CD4-positive, alpha-beta T cell (primary cell): ENCODE measurements around the gene CSTB. TPM values are rescaled to one million over a fixed set of nuclear protein-coding genes. Genes with fewer than 3 reads are reported as not detected.

Experiments used
- ATAC-seq: fragments of 200-7000 bp; cut with Tn5 transposase; one replicate; pipeline ENCODE4 v1.10.0; 2022; ENCODE audit warnings: mild to moderate bottlenecking; ENCODE audit not compliant: poor library complexity
- CTCF ChIA-PET: fragments of 350-600 bp; sonication (Branson Sonifier 250); formaldehyde crosslinking; loops from one replicate; lab custom pipeline; 2021; ENCODE audit warnings: antibody characterized with exemption, inconsistent platforms; lab: Charles Lee
- POLR2A ChIA-PET: fragments of 350-600 bp; sonication (Branson Sonifier 250); formaldehyde crosslinking; loops from one replicate; lab custom pipeline; 2021; ENCODE audit warnings: antibody characterized with exemption, inconsistent platforms; lab: Charles Lee
- DNase-seq, 14 experiments: peaks; one replicate each; pipeline ENCODE4 v3.0.0-alpha.2; 2013 to 2020; ENCODE audit warnings: mixed read lengths in 2 of 14
- H3K27ac ChIP-seq, 2 donors: one replicate each; pipeline versions ENCODE4 v1.5.1 to v1.7.0; 2013; ENCODE audit warnings: low read length in 2 of 2, low read depth in 1 of 2, mild to moderate bottlenecking in 1 of 2
- H3K27me3 ChIP-seq, 2 experiments: 1 replicate in 1 of 2; 2 replicates in 1 of 2; pipeline versions ENCODE4 v1.6.1 to v1.7.0; 2013; ENCODE audit warnings: low read length in 2 of 2, control low read depth in 1 of 2, mild to moderate bottlenecking in 1 of 2, moderate library complexity in 1 of 2; ENCODE audit not compliant: insufficient read depth in 2 of 2, control insufficient read depth in 1 of 2
- H3K36me3 ChIP-seq: one replicate; pipeline ENCODE4 v1.6.1; 2013; ENCODE audit warnings: low read length, control low read depth; ENCODE audit not compliant: insufficient read depth
- H3K4me1 ChIP-seq: one replicate; pipeline ENCODE4 v1.6.1; 2013; ENCODE audit warnings: low read length, control low read depth; ENCODE audit not compliant: insufficient read depth
- H3K4me3 ChIP-seq: one replicate; pipeline ENCODE4 v1.5.1; 2013; ENCODE audit warnings: mild to moderate bottlenecking, low read length, moderate library complexity
- H3K9me3 ChIP-seq, 2 experiments: 1 replicate in 1 of 2; 2 replicates in 1 of 2; pipeline versions ENCODE4 v1.6.1 to v1.7.0; 2013; ENCODE audit warnings: low read length in 2 of 2, mild to moderate bottlenecking in 2 of 2, control low read depth in 1 of 2, moderate library complexity in 1 of 2; ENCODE audit not compliant: control insufficient read depth in 1 of 2, insufficient read depth in 1 of 2
- H3K27ac Mint-ChIP-seq: one replicate; pipeline ENCODE4 v1.8.0; 2020; ENCODE audit warnings: mixed read lengths
- H3K27me3 Mint-ChIP-seq: one replicate; pipeline ENCODE4 v1.8.0; 2021; ENCODE audit warnings: mixed read lengths
- H3K36me3 Mint-ChIP-seq: one replicate; pipeline ENCODE4 v1.8.0; 2021; ENCODE audit warnings: low read depth, mixed read lengths
- H3K4me1 Mint-ChIP-seq: one replicate; pipeline ENCODE4 v1.8.0; 2021; ENCODE audit warnings: low read depth, mixed read lengths
- H3K4me3 Mint-ChIP-seq: one replicate; pipeline ENCODE4 v1.8.0; 2020; ENCODE audit warnings: mild to moderate bottlenecking, mixed read lengths
- H3K9me3 Mint-ChIP-seq: one replicate; pipeline ENCODE4 v1.8.0; 2020; ENCODE audit warnings: mixed read lengths
- CTCF ChIP-seq: fragments of 200-600 bp; IDR thresholded peaks from one replicate; pipeline ENCODE4 v1.8.0; 2022; ENCODE audit warnings: antibody characterized with exemption, mild to moderate bottlenecking
- intact Hi-C, 2 experiments: fragments of 100-400 bp; cut with DNase I in 1 of 2; cut with micrococcal nuclease in 1 of 2; formaldehyde crosslinking; loops; one replicate each; pipeline versions ENCODE4 v1.15.1 to v1.9.0; 2023 to 2025; cut with DNase I, micrococcal nuclease
- total RNA-seq, 174 experiments: library from RNA in 2 of 174; stranded (reverse) in 2 of 174; gene quantifications; one replicate each; pipeline ENCODE4 v1.2.3 and lab custom pipeline; 2021 to 2026

Gene CSTB
- total RNA-seq, 2 experiments from 2014 or later: 13.4 to 14.5 TPM

- Histone ChIP-seq H3K27ac (no peak overlapping the region), H3K4me3 (no peak overlapping the region), H3K36me3 (no peaks in the 10 kb centered on the region), H3K27me3 (no peaks in the 10 kb centered on the region), H3K9me3 (no peaks in the 10 kb centered on the region), H3K4me1 (peaks cover 16% of the 10 kb centered on the region)
- ATAC-seq (no peak), DNase-seq (no peak)
- no peaks in the 10 kb centered on the region for H3K27me3 Mint-ChIP-seq
- TF ChIP-seq CTCF: no peak
- CTCF ChIA-PET: interaction anchor here (0.6 to 1.6 kb wide), 8 partner anchors 20 to 204 kb away, joined by 3 to 24 read pairs (median 4); partner anchors contain the start of gene RRP1
- H3K4me3 Mint-ChIP-seq: no peak overlapping the region
- intact Hi-C loops: loop anchor here (1.0 to 5.0 kb wide), 4 partner anchors 107 to 672 kb away; no protein-coding TSS in a partner anchor
- peaks cover 13% of the 10 kb centered on the region for H3K4me1 Mint-ChIP-seq
- no peaks in the 10 kb centered on the region for H3K36me3 Mint-ChIP-seq
- H3K9me3 Mint-ChIP-seq: no peaks in the 10 kb centered on the region
- H3K27ac Mint-ChIP-seq: no peak overlapping the region
- POLR2A ChIA-PET: interaction anchor here (1.0 to 1.4 kb wide), 2 partner anchors 166 to 171 kb away, joined by 3 to 4 read pairs; no protein-coding TSS in a partner anchor
Observed at GRCh38 chr21:43809853-43810504, 33.9 kb upstream of the CSTB start.

GRCh38 chr21:43809346-43809799 lies 33.3 kb upstream of the CSTB start:
- intact Hi-C loops: no loop called here

GRCh38 chr21:43808832-43809251 lies 32.7 kb upstream of the CSTB start:
- ChIA-PET CTCF (no interaction called here), POLR2A (no interaction called here)
- Mint-ChIP-seq H3K4me1 (peaks cover 9% of the 10 kb centered on the region), H3K9me3 (no peaks in the 10 kb centered on the region), H3K27me3 (no peaks in the 10 kb centered on the region), H3K36me3 (peaks cover 7% of the 10 kb centered on the region), H3K4me3 (no peak overlapping the region), H3K27ac (no peak overlapping the region)
- no peak for TF ChIP-seq CTCF
- ATAC-seq (no peak), DNase-seq (no peak)
- no peak overlapping the region for H3K27ac ChIP-seq
- peaks cover 13% of the 10 kb centered on the region for H3K4me1 ChIP-seq
- H3K36me3 ChIP-seq: peaks cover 2% of the 10 kb centered on the region
- intact Hi-C loops: no loop called here
- H3K9me3 ChIP-seq: no peaks in the 10 kb centered on the region
- H3K27me3 ChIP-seq: no peaks in the 10 kb centered on the region
- H3K4me3 ChIP-seq: no peak overlapping the region

More at GRCh38 chr21:43809346-43809799, 33.3 kb upstream of the CSTB start:
- H3K27me3 Mint-ChIP-seq: no peaks in the 10 kb centered on the region
- peaks cover 9% of the 10 kb centered on the region for H3K4me1 Mint-ChIP-seq
- Histone ChIP-seq H3K9me3 (no peaks in the 10 kb centered on the region), H3K4me3 (no peak overlapping the region), H3K4me1 (peaks cover 13% of the 10 kb centered on the region), H3K36me3 (no peaks in the 10 kb centered on the region), H3K27me3 (no peaks in the 10 kb centered on the region), H3K27ac (no peak overlapping the region)
- DNase-seq (no peak), ATAC-seq (no peak)
- TF ChIP-seq CTCF: no peak
- POLR2A ChIA-PET: no interaction called here
- no peak overlapping the region for H3K27ac Mint-ChIP-seq
- no peak overlapping the region for H3K4me3 Mint-ChIP-seq
- CTCF ChIA-PET: no interaction called here
- H3K36me3 Mint-ChIP-seq: peaks cover 2% of the 10 kb centered on the region
- H3K9me3 Mint-ChIP-seq: no peaks in the 10 kb centered on the region
